Occipital lobe (tissue), 2 donors: ENCODE results near the gene REEP1. TPM values are rescaled to one million over a fixed set of nuclear protein-coding genes. Genes with fewer than 3 reads are reported as not detected.
A peak's percentile ranks its signal among the peaks of the same experiment; 100 is the strongest.

Source experiments
- DNase-seq: peaks from one replicate; lab custom pipeline; 2025; lab: John Stamatoyannopoulos, UW
- total RNA-seq: library from RNA; depleted of rRNA; stranded (reverse); fragments of >200 nt; gene quantifications from one replicate; pipeline ENCODE4 v1.2.3, GENCODE V29; 2014

REEP1 gene
- 156 TPM for total RNA-seq

- DNase-seq: peak; percentile 26
These were observed at the start of gene REEP1 for GRCh38 chr2:86337244-86337835. REEP1 (minus strand) TSS chr2:86337626; CDS start chr2:86337510, 116 bp downstream.

- DNase-seq: no peak
These were observed 46.4 kb upstream of the REEP1 start for GRCh38 chr2:86383844-86384243.

GRCh38 chr2:86382698-86383097 is 45.3 kb upstream of the REEP1 start:
- no peak for DNase-seq

GRCh38 chr2:86382108-86382507 is 44.7 kb upstream of the REEP1 start:
- DNase-seq: no peak

GRCh38 chr2:86378469-86378868 is 41.0 kb upstream of the REEP1 start:
- DNase-seq: no peak

GRCh38 chr2:86375623-86376022 is 38.2 kb upstream of the REEP1 start:
- no peak for DNase-seq

GRCh38 chr2:86372641-86373502 is 35.4 kb upstream of the REEP1 start:
- DNase-seq: no peak

- DNase-seq: no peak
These were observed 34.7 kb upstream of the REEP1 start for GRCh38 chr2:86372133-86372532.

- DNase-seq: no peak
These were observed 34.1 kb upstream of the REEP1 start for GRCh38 chr2:86371527-86371926.

GRCh38 chr2:86370579-86370978 is 33.2 kb upstream of the REEP1 start:
- DNase-seq: no peak

GRCh38 chr2:86368161-86368824 is 30.9 kb upstream of the REEP1 start:
- no peak for DNase-seq

GRCh38 chr2:86367499-86367777 is 30.0 kb upstream of the REEP1 start:
- no peak for DNase-seq

GRCh38 chr2:86366651-86367498 is 29.4 kb upstream of the REEP1 start:
- DNase-seq: no peak

- DNase-seq: no peak
These were observed 27.5 kb upstream of the REEP1 start for GRCh38 chr2:86364894-86365293.

- no peak for DNase-seq
These were observed 23.4 kb upstream of the REEP1 start for GRCh38 chr2:86360776-86361175.

GRCh38 chr2:86358957-86359356 is 21.5 kb upstream of the REEP1 start:
- DNase-seq: no peak

GRCh38 chr2:86357392-86357963 is 20.1 kb upstream of the REEP1 start:
- no peak for DNase-seq

GRCh38 chr2:86352727-86353221 is 15.3 kb upstream of the REEP1 start:
- DNase-seq: no peak

- DNase-seq: no peak
These were observed 14.8 kb upstream of the REEP1 start for GRCh38 chr2:86352137-86352726.

GRCh38 chr2:86350751-86351150 is 13.3 kb upstream of the REEP1 start:
- DNase-seq: no peak

- DNase-seq: no peak
These were observed 10.0 kb upstream of the REEP1 start for GRCh38 chr2:86347401-86347800.
